UCSD-AML1 (cell line): ENCODE measurements around the gene CMPK1.

Experiments
- DNase-seq: peaks from one replicate; lab custom pipeline; 2025; ENCODE audit not compliant: unreplicated experiment; lab: John Stamatoyannopoulos, UW

Gene CMPK1

DNA sequence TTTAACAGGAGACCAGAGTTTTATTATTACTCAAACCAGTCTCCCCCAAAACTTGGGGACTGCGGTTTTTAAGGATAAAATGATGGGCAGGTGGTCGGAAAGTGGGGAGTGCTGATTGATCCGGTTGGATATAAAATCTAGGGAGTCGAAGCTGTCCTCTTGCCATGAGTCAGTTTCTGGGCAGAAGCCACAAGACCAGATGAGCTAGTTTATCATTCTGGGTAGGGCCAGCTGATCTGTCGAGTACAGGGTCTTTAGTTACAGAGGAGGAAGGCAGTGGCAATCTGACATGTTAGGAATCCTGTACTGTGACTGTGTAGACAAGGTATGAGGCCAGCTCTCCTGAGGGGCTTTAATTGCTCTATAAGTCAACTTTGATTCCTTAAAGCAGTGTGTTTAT lies 59.6 kb downstream of the CMPK1 start:
- no peak for DNase-seq

- DNase-seq, result no peak
Measured at GRCh38 chr1:47395433-47395832, 61.8 kb downstream of the CMPK1 start.

GRCh38 chr1:47396671-47397196 lies 63.1 kb downstream of the CMPK1 start:
- DNase-seq, result no peak

GRCh38 chr1:47399138-47399845 lies 65.7 kb downstream of the CMPK1 start:
- DNase-seq, result no peak

DNA sequence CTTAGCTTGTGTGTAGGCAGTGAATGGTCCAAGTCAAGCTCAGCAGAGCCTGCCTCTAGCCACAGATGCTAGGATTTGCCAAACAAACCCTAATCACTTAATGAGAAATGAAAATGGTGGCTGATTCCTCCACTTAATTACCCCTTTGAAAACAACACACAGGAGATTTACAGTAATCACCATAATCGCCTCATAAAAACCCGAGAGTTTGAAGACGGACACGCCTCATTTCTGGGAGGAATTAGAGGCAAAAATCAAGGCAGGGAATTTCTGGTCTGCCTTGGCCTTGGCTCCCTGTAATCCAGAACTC lies 66.2 kb downstream of the CMPK1 start:
- DNase-seq, result no peak

- no peak for DNase-seq
Measured at GRCh38 chr1:47401761-47402160, 68.2 kb downstream of the CMPK1 start.

DNA sequence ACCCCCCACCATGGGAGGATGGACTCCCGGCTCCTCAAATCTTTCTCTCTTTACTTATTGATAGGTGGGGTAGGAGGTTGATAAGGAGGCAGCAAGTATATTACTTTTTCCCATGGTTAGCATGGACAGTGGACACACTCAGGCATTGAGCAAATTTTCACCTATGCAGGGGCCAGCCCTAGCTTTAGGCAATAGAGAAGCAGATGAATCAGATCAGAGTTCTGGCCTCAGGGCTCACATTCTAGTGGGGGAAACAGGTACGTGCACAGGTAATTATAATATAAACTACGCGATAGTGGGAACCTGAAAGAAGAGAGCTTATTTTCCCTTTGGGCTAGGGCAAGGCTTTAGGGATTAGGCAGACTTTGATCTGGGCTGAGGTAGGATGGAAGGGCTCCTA lies 69.0 kb downstream of the CMPK1 start:
- DNase-seq, result no peak

- DNase-seq, result no peak
Measured at GRCh38 chr1:47403321-47403910, 69.8 kb downstream of the CMPK1 start.

DNA sequence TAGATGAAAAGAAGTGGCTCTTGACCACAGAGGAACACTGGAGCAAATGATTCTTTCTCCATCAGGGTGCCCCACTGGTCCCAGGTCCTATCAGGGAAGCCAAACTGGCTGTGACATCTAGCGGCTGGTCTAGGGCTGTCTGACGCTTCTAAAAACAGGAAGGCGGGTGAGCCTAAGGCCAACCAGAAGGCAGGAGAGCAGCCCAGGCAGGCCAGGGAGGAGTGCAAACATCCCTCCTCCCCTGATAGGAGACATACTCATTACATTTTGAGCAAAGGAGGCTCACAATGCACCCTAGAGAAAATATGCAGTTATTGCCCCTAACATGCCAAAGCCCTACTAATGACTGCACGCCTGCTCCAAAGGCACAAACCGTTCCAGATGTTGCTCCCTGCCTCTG lies 72.1 kb downstream of the CMPK1 start:
- DNase-seq, result peak; percentile 51

DNA sequence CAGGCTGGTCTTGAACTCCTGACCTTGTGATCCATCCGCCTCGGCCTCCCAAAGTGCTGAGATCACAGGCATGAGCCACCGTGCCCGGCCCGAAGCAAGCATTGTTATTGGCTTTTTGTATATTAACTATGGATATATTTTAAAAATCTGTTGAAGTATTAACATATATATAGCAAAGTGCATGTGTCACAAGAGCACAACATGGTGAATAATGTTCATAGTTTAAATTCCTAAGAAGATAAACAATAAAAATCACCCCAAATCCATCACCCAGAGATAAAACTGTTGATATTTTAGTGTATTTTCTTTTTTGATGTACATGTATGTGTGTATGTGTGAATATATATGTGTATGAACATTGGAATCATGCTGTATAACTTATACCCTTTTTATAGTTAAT lies 73.4 kb downstream of the CMPK1 start:
- no peak for DNase-seq

GRCh38 chr1:47407481-47407880 lies 73.9 kb downstream of the CMPK1 start:
- no peak for DNase-seq

DNA sequence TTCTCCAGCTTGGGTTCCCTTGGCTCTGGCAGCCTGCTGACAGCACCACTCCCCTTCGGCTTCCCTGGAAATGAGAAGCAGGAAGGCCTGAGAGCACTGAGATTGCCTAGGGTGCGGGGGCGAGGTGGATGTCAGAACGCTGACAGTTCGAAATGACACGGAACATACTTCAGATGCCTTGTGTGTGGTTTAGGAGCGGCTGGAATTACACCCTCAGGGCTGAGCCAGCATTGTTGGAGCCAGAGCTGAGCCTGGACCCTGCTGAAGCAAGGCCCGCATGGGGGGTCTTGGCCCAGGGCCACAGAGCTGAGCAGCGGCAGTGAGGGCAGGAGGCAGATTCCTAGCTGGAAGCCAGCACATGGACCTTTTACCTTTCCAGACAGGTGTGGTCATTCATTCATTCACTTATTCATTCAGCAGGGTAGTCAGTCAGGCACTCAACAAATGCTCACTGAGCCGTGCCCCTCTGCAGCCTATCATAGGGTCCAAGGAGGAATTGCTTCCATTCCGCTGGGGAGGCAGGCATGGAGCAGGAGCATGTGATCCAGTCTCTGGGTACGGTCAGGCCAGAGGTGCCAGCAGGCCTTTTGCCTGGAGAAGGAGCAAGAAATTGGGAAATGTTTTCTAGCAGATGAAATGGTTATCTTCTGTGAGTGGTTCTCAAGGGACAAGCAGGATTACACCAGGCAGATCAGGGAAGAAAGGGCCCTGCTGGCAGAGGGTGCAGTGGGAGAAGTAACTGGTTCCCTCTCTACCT lies 75.9 kb downstream of the CMPK1 start:
- DNase-seq, result peak; percentile 21

GRCh38 chr1:47410068-47410455 lies 76.5 kb downstream of the CMPK1 start:
- DNase-seq, result no peak

- no peak for DNase-seq
Measured at GRCh38 chr1:47411436-47411835, 77.8 kb downstream of the CMPK1 start.

DNA sequence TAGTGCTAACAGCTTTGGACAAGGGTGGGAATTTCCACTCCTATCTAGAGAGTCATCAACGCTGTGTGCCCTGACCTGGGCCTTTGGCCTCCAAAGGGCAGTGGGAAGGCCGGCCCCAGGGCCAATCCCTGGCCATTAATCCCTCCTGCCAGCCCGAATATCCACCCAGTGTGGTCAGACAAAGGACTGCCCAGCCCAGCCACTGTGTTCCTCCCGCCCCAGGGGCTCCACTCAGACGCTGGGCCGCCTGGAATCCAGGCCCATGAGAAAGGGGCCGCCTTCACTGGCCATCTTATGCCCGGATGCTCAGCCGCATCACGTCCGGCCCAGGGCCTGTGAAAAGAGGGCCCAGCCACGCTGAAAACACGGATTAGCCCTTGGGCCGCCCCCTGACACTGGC lies 78.8 kb downstream of the CMPK1 start:
- no peak for DNase-seq

GRCh38 chr1:47415728-47416318 lies 82.2 kb downstream of the CMPK1 start, which contains the start of gene FOXE3:
Gene FOXE3 (plus strand): TSS chr1:47416285. CDS start chr1:47416316, 31 bp downstream.
- no peak for DNase-seq

DNA sequence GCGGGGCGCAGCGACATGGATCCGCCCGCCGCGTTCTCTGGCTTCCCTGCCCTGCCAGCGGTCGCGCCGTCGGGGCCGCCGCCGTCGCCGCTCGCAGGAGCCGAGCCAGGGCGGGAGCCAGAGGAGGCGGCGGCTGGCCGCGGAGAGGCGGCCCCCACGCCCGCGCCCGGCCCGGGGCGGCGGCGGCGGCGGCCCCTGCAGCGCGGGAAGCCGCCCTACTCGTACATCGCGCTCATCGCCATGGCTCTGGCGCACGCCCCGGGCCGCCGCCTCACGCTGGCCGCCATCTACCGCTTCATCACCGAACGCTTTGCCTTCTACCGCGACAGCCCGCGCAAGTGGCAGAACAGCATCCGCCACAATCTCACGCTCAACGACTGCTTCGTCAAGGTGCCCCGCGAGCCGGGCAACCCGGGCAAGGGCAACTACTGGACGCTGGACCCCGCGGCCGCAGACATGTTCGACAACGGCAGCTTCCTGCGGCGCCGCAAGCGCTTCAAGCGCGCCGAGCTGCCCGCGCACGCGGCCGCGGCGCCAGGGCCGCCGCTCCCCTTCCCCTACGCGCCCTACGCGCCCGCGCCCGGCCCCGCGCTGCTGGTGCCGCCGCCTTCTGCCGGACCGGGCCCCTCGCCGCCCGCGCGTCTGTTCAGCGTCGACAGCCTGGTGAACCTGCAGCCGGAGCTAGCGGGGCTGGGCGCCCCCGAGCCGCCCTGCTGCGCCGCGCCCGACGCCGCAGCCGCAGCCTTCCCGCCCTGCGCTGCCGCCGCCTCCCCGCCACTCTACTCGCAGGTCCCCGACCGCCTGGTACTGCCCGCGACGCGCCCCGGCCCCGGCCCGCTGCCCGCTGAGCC lies 83.0 kb downstream of the CMPK1 start:
- no peak for DNase-seq

DNA sequence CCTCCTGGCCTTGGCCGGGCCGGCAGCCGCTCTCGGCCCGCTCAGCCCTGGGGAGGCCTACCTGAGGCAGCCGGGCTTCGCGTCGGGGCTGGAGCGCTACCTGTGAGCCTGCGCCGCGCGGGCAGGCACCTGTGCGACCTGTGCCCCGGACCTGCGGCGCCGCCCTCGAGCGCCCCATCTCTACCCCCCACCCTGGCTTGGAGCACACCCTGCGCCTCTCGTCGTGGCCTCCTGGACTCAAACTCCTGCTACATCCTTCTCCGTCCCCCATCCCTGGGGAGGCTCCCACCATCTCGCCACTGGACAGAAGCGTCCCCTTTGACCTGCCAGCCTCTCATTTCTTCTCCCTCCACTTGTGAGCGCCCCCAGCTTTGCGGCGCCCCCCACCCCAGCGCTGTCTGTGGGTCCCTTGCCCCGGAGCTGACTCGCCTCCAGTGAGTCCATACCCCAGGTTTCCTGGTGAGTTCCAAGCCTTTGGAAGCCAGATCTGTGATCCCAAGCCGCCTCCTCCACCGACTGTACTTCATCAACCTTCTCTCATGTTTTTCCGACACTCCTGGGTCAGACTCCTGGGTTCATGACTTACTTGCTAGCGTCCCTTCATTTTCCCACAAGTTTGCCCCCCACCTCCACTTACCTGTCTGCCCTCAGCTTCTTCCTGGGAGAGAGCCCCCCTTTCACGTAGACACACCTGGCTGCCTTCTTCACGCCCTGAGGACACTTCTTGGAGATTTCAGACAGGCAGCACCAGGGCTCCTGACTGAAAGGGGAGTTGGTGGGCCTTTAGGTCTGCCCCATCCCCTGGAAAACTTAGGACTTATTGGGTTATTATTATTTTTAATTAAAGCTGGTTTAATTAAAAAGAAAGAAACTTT lies 83.8 kb downstream of the CMPK1 start:
- DNase-seq, result no peak

DNA sequence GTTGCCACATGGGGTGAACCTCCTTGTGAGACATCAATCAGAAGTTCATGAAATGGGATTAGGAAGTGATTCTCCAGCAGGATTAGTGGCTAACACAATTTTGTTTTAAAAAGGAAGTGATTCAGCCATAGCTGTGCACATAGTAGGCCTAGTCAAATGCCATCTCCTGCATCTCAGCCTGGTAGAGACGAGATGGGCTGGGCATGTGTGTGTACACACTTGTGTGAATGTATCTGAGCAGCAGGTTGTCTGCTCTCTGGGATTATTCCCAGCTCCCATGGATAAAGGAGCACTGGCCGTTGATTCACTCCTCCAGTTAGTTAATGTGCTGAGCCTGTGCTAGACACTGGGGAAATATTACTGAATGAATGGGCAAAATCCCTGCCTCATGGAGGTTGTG lies 84.5 kb downstream of the CMPK1 start:
- DNase-seq, result no peak
